Epidermal melanocyte (primary cell): Measurements from ENCODE around the gene BRCA2.

ENCODE experiments used
- DNase-seq: peaks from one replicate; pipeline ENCODE4 v3.0.0; 2011; ENCODE audit warnings: low spot score; ENCODE audit not compliant: insufficient read length

The BRCA2 gene

GRCh38 chr13:32315238-32316027, at the start of gene BRCA2, which contains the start of gene ZAR1L:
Gene BRCA2, plus strand, starts transcription at chr13:32315508. Its CDS starts 953 bp downstream, at chr13:32316461.
Gene ZAR1L, minus strand, starts transcription at chr13:32315363. Its CDS starts 3,438 bp downstream, at chr13:32311925.
- peak; percentile 44 for DNase-seq

GRCh38 chr13:32265726-32266125, 49.6 kb upstream of the BRCA2 start:
- no peak for DNase-seq

- no peak for DNase-seq
Measured at GRCh38 chr13:32266130-32266529, 49.2 kb upstream of the BRCA2 start.

- DNase-seq: no peak
Measured at GRCh38 chr13:32267836-32268439, 47.4 kb upstream of the BRCA2 start.

GRCh38 chr13:32272021-32272683, 43.2 kb upstream of the BRCA2 start:
- no peak for DNase-seq

GRCh38 chr13:32277839-32278238, 37.5 kb upstream of the BRCA2 start:
- DNase-seq: no peak

- no peak for DNase-seq
Measured at GRCh38 chr13:32278426-32278825, 36.9 kb upstream of the BRCA2 start.

GRCh38 chr13:32281096-32281495, 34.2 kb upstream of the BRCA2 start:
- DNase-seq: no peak

- no peak for DNase-seq
Measured at GRCh38 chr13:32282096-32282711, 33.1 kb upstream of the BRCA2 start.

- no peak for DNase-seq
Measured at GRCh38 chr13:32284927-32285632, 30.2 kb upstream of the BRCA2 start.

GRCh38 chr13:32285633-32285965, 29.7 kb upstream of the BRCA2 start:
- DNase-seq: no peak

GRCh38 chr13:32297206-32297605, 18.1 kb upstream of the BRCA2 start:
- DNase-seq: no peak

GRCh38 chr13:32298695-32299094, 16.6 kb upstream of the BRCA2 start:
- no peak for DNase-seq

GRCh38 chr13:32299893-32300292, 15.4 kb upstream of the BRCA2 start:
- no peak for DNase-seq

- no peak for DNase-seq
Measured at GRCh38 chr13:32300406-32300805, 14.9 kb upstream of the BRCA2 start.

GRCh38 chr13:32300920-32301319, 14.4 kb upstream of the BRCA2 start:
- DNase-seq: no peak

- DNase-seq: no peak
Measured at GRCh38 chr13:32302461-32302860, 12.8 kb upstream of the BRCA2 start.

- DNase-seq: no peak
Measured at GRCh38 chr13:32305646-32306045, 9.7 kb upstream of the BRCA2 start.

GRCh38 chr13:32309312-32310133, 5.8 kb upstream of the BRCA2 start:
- DNase-seq: no peak

- peak; percentile 49 for DNase-seq
Measured at GRCh38 chr13:32310134-32310706, 5.1 kb upstream of the BRCA2 start.
